ENCODE measurements around the gene ZNF749.

Gene ZNF749

GRCh38 chr19:57435062-57435978, at the start of gene ZNF749:
Gene ZNF749 (plus strand): TSS chr19:57435325. CDS start chr19:57435579, 254 bp downstream.
- DNase-seq = peak; percentile 96

- no peak for DNase-seq
Observed at GRCh38 chr19:57389194-57389729, 45.9 kb upstream of the ZNF749 start.

GRCh38 chr19:57389730-57390598, 45.2 kb upstream of the ZNF749 start, which contains the start of gene ZNF548:
Gene ZNF548 (plus strand): TSS chr19:57389854. CDS start chr19:57390100, 246 bp downstream.
- DNase-seq = peak; percentile 98

- DNase-seq = no peak
Observed at GRCh38 chr19:57395710-57396109, 39.4 kb upstream of the ZNF749 start.

GRCh38 chr19:57398868-57399267, 36.3 kb upstream of the ZNF749 start:
- no peak for DNase-seq

- no peak for DNase-seq
Observed at GRCh38 chr19:57403737-57404563, 31.2 kb upstream of the ZNF749 start.

GRCh38 chr19:57406516-57407123, 28.5 kb upstream of the ZNF749 start:
- DNase-seq = peak; percentile 71

GRCh38 chr19:57410877-57411671, 24.1 kb upstream of the ZNF749 start, which contains the start of gene ZNF17:
Gene ZNF17 (plus strand): TSS chr19:57411161. CDS start chr19:57413616, 2,455 bp downstream.
- DNase-seq = peak; percentile 90

GRCh38 chr19:57419439-57419838, 15.7 kb upstream of the ZNF749 start:
- no peak for DNase-seq

- no peak for DNase-seq
Observed at GRCh38 chr19:57421037-57421436, 14.1 kb upstream of the ZNF749 start.

- no peak for DNase-seq
Observed at GRCh38 chr19:57434386-57435061, 601 bp upstream of the ZNF749 start.

- no peak for DNase-seq
Observed at GRCh38 chr19:57436417-57436816, 1.3 kb downstream of the ZNF749 start.

GRCh38 chr19:57437931-57438330, 2.8 kb downstream of the ZNF749 start:
- no peak for DNase-seq

GRCh38 chr19:57438925-57439324, 3.8 kb downstream of the ZNF749 start:
- no peak for DNase-seq

GRCh38 chr19:57441979-57442752, 7.0 kb downstream of the ZNF749 start:
- DNase-seq = no peak

- DNase-seq = no peak
Observed at GRCh38 chr19:57443121-57443696, 8.1 kb downstream of the ZNF749 start.

GRCh38 chr19:57452307-57452706, 17.2 kb downstream of the ZNF749 start:
- DNase-seq = no peak

- no peak for DNase-seq
Observed at GRCh38 chr19:57465680-57466381, 30.7 kb downstream of the ZNF749 start.
